Diencephalon (tissue), 1 donor: ENCODE results near the gene ZBTB43. TPM values are rescaled to one million over a fixed set of nuclear protein-coding genes. Genes with fewer than 3 reads are reported as not detected.

Experiments used
- total RNA-seq: library from RNA; depleted of rRNA; stranded (reverse); fragments of >200 nt; gene quantifications from one replicate; pipeline ENCODE4 v1.2.3, GENCODE V29; 2014

Gene ZBTB43, protein sequence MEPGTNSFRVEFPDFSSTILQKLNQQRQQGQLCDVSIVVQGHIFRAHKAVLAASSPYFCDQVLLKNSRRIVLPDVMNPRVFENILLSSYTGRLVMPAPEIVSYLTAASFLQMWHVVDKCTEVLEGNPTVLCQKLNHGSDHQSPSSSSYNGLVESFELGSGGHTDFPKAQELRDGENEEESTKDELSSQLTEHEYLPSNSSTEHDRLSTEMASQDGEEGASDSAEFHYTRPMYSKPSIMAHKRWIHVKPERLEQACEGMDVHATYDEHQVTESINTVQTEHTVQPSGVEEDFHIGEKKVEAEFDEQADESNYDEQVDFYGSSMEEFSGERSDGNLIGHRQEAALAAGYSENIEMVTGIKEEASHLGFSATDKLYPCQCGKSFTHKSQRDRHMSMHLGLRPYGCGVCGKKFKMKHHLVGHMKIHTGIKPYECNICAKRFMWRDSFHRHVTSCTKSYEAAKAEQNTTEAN
- 131 TPM for total RNA-seq

DNA sequence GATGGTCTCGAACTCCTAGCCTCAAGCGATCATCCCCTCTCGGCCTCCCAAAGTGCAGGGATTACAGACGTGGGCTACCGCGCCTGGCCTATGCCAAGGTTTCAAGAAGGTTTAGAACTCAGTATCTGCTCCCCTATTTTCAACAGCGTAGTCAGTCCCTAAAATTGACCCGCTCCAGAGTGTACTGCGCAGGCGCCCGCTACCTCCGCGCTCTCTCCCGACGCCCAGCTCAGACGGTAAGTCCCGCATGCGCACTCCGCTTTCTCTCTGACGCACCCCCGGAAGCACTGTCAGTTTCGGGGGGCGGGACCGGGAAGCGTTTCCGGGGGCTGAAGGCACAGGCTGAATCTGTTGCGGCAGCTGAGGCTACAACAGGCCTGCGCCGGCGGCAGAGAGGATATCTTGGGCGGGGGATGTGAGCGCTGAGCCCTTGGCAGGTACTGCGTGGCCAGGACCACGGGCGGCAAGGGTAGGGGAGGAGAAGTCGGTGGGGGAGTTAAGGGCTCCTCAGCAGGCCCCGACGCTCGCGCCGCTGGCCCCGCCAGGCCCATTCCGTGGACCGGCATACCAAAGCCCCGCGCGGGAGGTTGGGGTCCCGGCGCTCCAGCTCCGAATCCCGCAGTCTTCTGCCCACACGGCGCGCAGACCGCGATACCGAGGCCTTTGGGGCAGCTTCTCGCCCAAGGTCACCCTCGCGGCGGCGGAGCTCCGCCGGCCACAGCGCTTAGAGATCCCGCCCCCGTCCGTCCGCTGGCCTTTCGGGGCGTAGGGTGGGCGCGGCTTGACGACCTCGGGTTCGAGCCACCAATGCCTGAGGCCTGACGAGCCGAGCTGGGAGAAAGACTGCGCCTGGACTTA lies at the start of gene ZBTB43:
TSS of gene ZBTB43 (plus strand) at position 345 of the 858 bp plus-strand sequence. CDS start 27,470 bp downstream, outside the sequence.

DNA sequence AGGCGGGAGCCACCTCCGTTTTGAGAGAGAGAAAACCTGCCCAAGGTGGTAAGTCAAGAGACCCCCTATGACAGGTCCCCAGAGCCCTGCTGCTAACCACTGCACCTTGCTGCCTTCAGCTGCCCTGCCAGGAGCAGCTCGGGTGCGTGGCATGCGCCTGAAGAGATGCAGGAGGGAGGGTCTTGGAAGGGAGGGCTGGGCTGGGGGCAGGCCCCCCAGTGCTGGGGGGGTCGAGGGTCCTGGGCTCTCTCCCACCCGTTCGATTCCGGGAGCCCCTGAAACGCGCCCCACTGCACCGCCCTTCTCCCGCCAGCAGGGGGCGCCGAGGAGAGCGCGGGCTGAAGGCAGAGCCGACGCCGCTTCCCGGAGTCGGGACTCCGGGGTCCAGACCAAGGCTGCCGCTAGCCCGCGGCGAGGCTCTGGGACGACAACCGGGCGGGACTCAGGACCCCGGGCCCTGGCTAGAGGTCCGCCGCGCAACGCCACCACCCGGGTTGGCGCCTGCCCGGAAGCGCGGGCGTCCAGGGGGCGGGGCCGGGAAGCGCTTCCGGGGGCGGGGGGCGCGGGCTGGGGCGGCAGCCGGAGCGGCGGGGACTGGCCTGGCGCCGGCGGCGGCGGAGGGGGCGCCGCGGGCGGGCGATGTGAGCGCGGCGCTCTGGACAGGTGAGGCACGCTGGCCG lies 55.4 kb downstream of the ZBTB43 start, which contains the start of gene ZBTB34:
TSS of gene ZBTB34 (plus strand) at position 563 of the 680 bp plus-strand sequence. CDS start 18,761 bp downstream, outside the sequence.

Other genes with a start within 250 kb of the ZBTB43 start
- 1.8 TPM for gene LMX1B, start 191.1 kb upstream of the ZBTB43 start, total RNA-seq
- 33.9 TPM for gene ZBTB34, start 55.6 kb downstream of the ZBTB43 start, total RNA-seq
- gene RALGPS1, start 109.7 kb downstream of the ZBTB43 start, total RNA-seq: 72.9 TPM